RWPE1 (cell line): ENCODE measurements around the gene KMT5B.

Source experiments
- CTCF ChIA-PET: fragments of 350-600 bp; sonication (Branson Sonifier 250); formaldehyde crosslinking; extraction: SDS; loops from one replicate; lab custom pipeline; 2021; lab: Yijun Ruan, JAX
- POLR2A ChIA-PET: fragments of 400-600 bp; formaldehyde crosslinking; extraction: SDS; loops from one replicate; lab custom pipeline; 2020; ENCODE audit warnings: antibody characterized with exemption; ENCODE audit not compliant: low non-redundant PET; lab: Yijun Ruan, JAX
- DNase-seq: peaks from one replicate; pipeline ENCODE4 v3.0.0; 2012; ENCODE audit warnings: low spot score
- H3K27ac ChIP-seq: fragments of 450-650 bp; 2 replicates; pipeline ENCODE4 v1.5.1; 2017
- CTCF ChIP-seq: fragments of 450-650 bp; conservative IDR thresholded peaks from 2 replicates; pipeline ENCODE4 v1.5.1; 2017; ENCODE audit warnings: low read depth, mild to moderate bottlenecking

The KMT5B gene

DNA sequence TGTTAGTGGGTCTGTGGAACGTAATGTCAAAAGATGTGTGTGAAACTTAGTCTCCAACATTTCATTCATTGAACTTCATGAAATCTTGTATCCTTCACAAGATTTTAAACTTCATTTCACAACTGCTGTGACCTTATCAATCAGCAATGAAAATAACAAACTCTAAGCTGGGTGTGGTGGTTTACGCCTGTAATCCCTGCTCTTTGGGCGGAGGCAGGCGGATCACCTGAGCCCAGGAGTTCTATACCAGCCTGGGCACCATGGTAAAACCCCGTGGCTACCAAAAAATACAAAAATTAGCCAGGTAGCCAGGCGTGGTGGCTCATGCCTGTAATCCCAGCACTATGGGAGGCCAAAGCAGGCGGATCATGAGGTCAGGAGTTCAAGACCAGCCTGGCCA is 97.0 kb downstream of the KMT5B start:
- POLR2A ChIA-PET = no interaction called here
- no peak for TF ChIP-seq CTCF
- H3K27ac ChIP-seq = no peak overlapping the region
- DNase-seq = no peak
- CTCF ChIA-PET = interaction anchor here (0.6 to 0.7 kb wide), 3 partner anchors 11 to 75 kb away, joined by 3 to 4 read pairs (median 3); no protein-coding TSS in a partner anchor

DNA sequence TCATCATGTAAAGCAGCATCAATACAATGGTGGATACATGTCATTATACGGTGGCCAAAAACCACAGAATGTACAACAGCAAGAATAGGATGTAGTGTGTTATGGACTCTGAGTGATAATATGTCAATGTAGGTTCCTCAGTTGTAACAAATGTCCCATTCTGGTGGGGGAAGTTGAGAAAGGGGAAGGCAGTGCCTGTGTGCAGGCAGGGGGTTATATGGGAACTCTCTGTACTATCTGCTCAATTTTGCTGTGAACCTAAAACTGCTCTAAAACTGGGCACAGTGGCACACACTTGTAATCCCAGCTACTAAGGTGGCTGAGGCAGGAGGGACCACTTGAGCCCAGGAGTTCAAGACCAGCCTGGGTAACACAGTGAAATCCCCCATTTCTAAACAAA is 97.8 kb downstream of the KMT5B start:
- CTCF ChIA-PET = no interaction called here

DNA sequence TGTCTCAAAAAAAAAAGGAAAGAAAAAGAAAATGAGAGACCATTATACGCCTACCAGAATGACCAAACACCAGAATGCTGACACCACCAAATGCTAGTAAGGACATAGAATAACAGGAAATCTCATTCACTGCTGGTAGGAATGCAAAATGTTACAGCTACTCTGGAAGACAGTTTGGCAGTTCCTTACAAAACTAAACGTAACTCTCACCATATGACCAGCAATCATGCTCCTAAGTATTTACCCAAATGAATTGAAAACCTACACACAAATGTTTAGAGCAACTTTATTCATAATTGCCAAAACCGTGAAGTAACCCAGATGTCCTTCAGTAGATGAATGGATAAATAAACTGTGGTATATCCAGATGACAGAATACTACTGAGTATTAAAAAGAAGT is 99.1 kb downstream of the KMT5B start:
- ChIA-PET POLR2A (no interaction called here), CTCF (no interaction called here)
- no peak for DNase-seq
- H3K27ac ChIP-seq = no peak overlapping the region
- no peak for TF ChIP-seq CTCF

More for the DNA sequence above, 97.8 kb downstream of the KMT5B start:
- no peak for DNase-seq
- TF ChIP-seq CTCF = no peak
- H3K27ac ChIP-seq = no peak overlapping the region
- POLR2A ChIA-PET = no interaction called here

- ChIA-PET CTCF (no interaction called here), POLR2A (no interaction called here)
- no peak for DNase-seq
- no peak for TF ChIP-seq CTCF
- no peak overlapping the region for H3K27ac ChIP-seq
These were observed 105.4 kb downstream of the KMT5B start for GRCh38 chr11:68107689-68108088.

GRCh38 chr11:68106165-68106940 is 106.7 kb downstream of the KMT5B start:
- no peak for DNase-seq
- no peak overlapping the region for H3K27ac ChIP-seq
- CTCF ChIA-PET = interaction anchor here (0.6 kb wide), 1 partner anchor 566 kb away, joined by 4 read pairs; no protein-coding TSS in a partner anchor
- POLR2A ChIA-PET = no interaction called here
- no peak for TF ChIP-seq CTCF
